Stomach (tissue), 9 donors: ENCODE data around the gene CCDC124. TPM values are rescaled to one million over a fixed set of nuclear protein-coding genes. Genes with fewer than 3 reads are reported as not detected.

ENCODE experiments used
- DNase-seq, 2 donors: peaks; one replicate each; pipeline versions ENCODE4 v3.0.0 to v3.0.0-alpha.2; 2013 to 2019
- H3K27ac ChIP-seq, 5 donors: fragments of 200-600 bp in 4 of 5; sonication (generic) in 4 of 5; one replicate each; pipeline ENCODE4 v1.5.1; 2013 to 2019; ENCODE audit warnings: mild to moderate bottlenecking in 1 of 5, moderate library complexity in 1 of 5
- H3K27me3 ChIP-seq, 3 donors: fragments of 200-600 bp; sonication (generic); one replicate each; pipeline ENCODE4 v1.5.1; 2017 to 2019; ENCODE audit warnings: mixed run types in 1 of 3
- H3K36me3 ChIP-seq, 4 donors: fragments of 200-600 bp; sonication (generic); 1 replicate in 3 of 4; 2 replicates in 1 of 4; pipeline ENCODE4 v1.5.1; 2016 to 2019
- H3K4me1 ChIP-seq, 4 donors: fragments of 200-600 bp; sonication (generic); one replicate each; pipeline ENCODE4 v1.5.1; 2016 to 2019
- H3K4me3 ChIP-seq, 4 donors: fragments of 200-600 bp; sonication (generic) in 3 of 4; one replicate each; pipeline ENCODE4 v1.5.1; 2016 to 2019; ENCODE audit warnings: mild to moderate bottlenecking in 1 of 4
- H3K9me3 ChIP-seq, 4 donors: fragments of 200-600 bp; sonication (generic); one replicate each; pipeline ENCODE4 v1.5.1; 2016 to 2019
- EP300 ChIP-seq: sonication (generic); formaldehyde crosslinking; IDR thresholded peaks from one replicate; pipeline ENCODE4 v1.6.1; 2017; ENCODE audit warnings: antibody characterized with exemption
- POLR2A ChIP-seq, 4 donors: fragments of 450-650 bp; IDR thresholded peaks; one replicate each; pipeline ENCODE4 v1.6.1; 2016; ENCODE audit warnings: antibody characterized with exemption in 4 of 4, control low read depth in 2 of 4, mild to moderate bottlenecking in 1 of 4, moderate library complexity in 1 of 4
- POLR2AphosphoS5 ChIP-seq, 3 donors: sonication (generic); formaldehyde crosslinking; IDR thresholded peaks; one replicate each; pipeline ENCODE4 v1.6.1; 2016; ENCODE audit warnings: antibody characterized with exemption in 3 of 3
- WGBS, 5 donors: extraction: QIAGEN DNeasy Blood & Tissue Kit in 3 of 5; methylation state at CpG; one replicate each; pipeline versions ENCODE4 v1.1.5 to v1.1.7; 2013 to 2018; 5-methylcytosine and 5-hydroxymethylcytosine counted together
- intact Hi-C: fragments of 100-400 bp; cut with DNase I; formaldehyde crosslinking; loops from one replicate; pipeline ENCODE4 v1.15.1; 2023; ENCODE audit warnings: low total_unique reads
- polyA plus RNA-seq, 3 donors: library from polyadenylated mRNA; stranded (reverse); fragments of 200-250 nt; gene quantifications; one replicate each; pipeline ENCODE4 v1.2.3, GENCODE V29; 2013
- total RNA-seq, 5 donors: library from RNA; depleted of rRNA; stranded (reverse); fragments of >200 nt; gene quantifications; one replicate each; pipeline versions ENCODE4 v1.1.0 to v1.2.3, GENCODE V29; 2014 to 2016
- TF ChIP-seq, protein P1 (sequence below), 7 experiments: fragments of 450-650 bp in 4 of 7; fragments of 200-600 bp in 3 of 7; sonication (generic) in 3 of 7; IDR thresholded peaks; one replicate each; pipeline ENCODE4 v1.5.1; 2016 to 2019; ENCODE audit warnings: antibody characterized with exemption in 7 of 7, control low read depth in 2 of 7, mild to moderate bottlenecking in 1 of 7
- donor health status: healthy with polysubstance abuse.
- donor health status: Bipolar disorder and iron deficiency.
- donor health status: healthy.

The CCDC124 gene
- total and polyA plus RNA-seq, 8 donors = 15.8 to 149 (median 89.3) TPM

DNA sequence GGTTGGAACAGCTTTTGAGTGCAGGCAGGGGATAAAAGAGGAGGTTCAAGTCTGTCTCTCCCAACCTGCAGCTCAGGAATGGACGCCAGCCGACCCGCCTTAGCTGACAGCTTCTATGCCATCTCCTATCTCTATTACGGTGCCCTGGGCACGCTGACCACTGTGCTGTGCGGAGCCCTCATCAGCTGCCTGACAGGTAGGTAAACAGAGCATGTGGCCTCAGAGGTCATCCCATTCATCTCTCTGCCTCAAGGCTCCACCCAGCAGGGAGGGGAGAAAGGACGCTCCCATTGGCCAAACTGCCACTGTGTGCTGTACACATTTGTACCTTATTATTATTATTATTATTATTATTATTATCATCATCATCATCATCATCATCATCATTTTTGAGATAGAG lies 44.6 kb upstream of the CCDC124 start:
- Histone ChIP-seq H3K27ac (no peak overlapping the region), H3K9me3 (no peaks in the 10 kb centered on the region), H3K4me1 (no peaks in the 10 kb centered on the region), H3K4me3 (no peak overlapping the region), H3K36me3 (no peaks in the 10 kb centered on the region), H3K27me3 (peaks cover 0 to 60% (median 14%) of the 10 kb centered on the region in 3 donors)
- TF ChIP-seq, protein P1, sequence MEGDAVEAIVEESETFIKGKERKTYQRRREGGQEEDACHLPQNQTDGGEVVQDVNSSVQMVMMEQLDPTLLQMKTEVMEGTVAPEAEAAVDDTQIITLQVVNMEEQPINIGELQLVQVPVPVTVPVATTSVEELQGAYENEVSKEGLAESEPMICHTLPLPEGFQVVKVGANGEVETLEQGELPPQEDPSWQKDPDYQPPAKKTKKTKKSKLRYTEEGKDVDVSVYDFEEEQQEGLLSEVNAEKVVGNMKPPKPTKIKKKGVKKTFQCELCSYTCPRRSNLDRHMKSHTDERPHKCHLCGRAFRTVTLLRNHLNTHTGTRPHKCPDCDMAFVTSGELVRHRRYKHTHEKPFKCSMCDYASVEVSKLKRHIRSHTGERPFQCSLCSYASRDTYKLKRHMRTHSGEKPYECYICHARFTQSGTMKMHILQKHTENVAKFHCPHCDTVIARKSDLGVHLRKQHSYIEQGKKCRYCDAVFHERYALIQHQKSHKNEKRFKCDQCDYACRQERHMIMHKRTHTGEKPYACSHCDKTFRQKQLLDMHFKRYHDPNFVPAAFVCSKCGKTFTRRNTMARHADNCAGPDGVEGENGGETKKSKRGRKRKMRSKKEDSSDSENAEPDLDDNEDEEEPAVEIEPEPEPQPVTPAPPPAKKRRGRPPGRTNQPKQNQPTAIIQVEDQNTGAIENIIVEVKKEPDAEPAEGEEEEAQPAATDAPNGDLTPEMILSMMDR (IDR thresholded peaks at IDR 0.05) = no peak
- intact Hi-C loops = no loop called here
- no peak for DNase-seq
- WGBS, 5 donors = 18 to 56% (median 29%) methylated on average over 6 to 7 of the region's 7 CpGs

DNA sequence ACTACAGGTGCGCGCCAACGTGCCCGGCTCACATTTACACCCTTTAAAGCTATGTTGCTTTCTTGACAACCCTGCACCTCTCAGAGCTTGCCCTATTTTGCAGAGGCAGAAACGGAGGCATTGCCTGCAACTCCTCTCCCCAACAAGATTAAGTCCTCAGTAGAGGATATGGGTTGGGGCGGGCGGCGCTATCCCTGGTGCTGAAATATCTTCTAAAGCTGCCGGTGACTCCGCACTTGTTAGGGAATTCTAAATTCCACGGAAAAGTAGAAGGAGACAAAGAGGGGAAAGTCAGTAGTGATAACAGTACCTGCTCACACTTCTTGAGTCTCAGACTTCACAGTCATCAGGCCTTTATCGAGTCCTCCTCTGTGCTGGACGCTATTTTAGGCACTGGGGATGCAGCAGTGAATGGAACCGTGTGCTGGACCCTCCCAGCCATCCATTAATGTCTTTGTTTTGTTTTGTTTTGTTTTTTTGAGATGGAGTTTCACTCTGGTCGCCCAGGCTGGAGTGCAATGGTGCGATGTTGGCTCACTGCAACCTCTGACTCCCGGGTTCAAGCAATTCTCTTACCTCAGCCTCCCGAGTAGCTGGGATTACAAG lies 43.1 kb upstream of the CCDC124 start:
- Histone ChIP-seq H3K4me1 (no peaks in the 10 kb centered on the region), H3K27ac (no peak overlapping the region), H3K4me3 (no peak overlapping the region), H3K36me3 (no peaks in the 10 kb centered on the region), H3K27me3 (peaks cover 0 to 67% (median 11%) of the 10 kb centered on the region in 3 donors), H3K9me3 (no peaks in the 10 kb centered on the region)
- 28 to 40% (median 30%) methylated on average over 18 of the region's 18 CpGs for WGBS, 5 donors
- DNase-seq = peak in 1 of 2 donors; percentile 83
- no peak for TF ChIP-seq POLR2AphosphoS5 (IDR thresholded peaks at IDR 0.05)
- TF ChIP-seq, protein P1 (IDR thresholded peaks at IDR 0.05) = no peak
- no peak for TF ChIP-seq POLR2A (IDR thresholded peaks at IDR 0.05)
- TF ChIP-seq EP300 = no peak
- intact Hi-C loops = no loop called here

DNA sequence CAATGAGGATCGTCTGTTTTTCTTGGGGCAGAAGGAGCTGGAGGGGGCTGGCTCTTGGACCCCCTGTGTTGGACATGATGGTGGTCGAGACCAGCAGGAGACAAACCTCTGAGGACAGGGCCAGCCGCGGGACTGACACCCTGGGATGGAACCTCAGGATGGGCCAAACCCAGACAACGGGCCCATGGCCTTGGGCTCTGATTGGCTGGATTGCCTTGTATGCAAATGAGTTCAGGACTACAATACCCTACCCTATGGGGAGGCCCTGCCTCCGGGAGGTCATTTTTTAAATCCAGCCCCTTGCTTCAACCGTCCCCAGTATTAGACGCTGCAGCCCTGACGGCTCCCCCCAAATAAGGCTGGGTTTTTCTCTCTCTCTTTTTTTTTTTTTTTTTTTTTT lies 39.0 kb upstream of the CCDC124 start:
- no peaks in the 10 kb centered on the region for H3K9me3 ChIP-seq
- H3K36me3 ChIP-seq = no peaks in the 10 kb centered on the region
- no peaks in the 10 kb centered on the region for H3K4me1 ChIP-seq
- TF ChIP-seq POLR2AphosphoS5 (IDR thresholded peaks at IDR 0.05) (no peak), EP300 (no peak), POLR2A (IDR thresholded peaks at IDR 0.05) (no peak)
- TF ChIP-seq, protein P1 (IDR thresholded peaks at IDR 0.05) = no peak
- WGBS, 5 donors = 74 to 79% (median 78%) methylated on average over 9 of the region's 9 CpGs
- no peak for DNase-seq
- no peak overlapping the region for H3K27ac ChIP-seq
- H3K27me3 ChIP-seq = peaks cover 0 to 93% (median 14%) of the 10 kb centered on the region in 3 donors
- no peak overlapping the region for H3K4me3 ChIP-seq
- intact Hi-C loops = no loop called here

DNA sequence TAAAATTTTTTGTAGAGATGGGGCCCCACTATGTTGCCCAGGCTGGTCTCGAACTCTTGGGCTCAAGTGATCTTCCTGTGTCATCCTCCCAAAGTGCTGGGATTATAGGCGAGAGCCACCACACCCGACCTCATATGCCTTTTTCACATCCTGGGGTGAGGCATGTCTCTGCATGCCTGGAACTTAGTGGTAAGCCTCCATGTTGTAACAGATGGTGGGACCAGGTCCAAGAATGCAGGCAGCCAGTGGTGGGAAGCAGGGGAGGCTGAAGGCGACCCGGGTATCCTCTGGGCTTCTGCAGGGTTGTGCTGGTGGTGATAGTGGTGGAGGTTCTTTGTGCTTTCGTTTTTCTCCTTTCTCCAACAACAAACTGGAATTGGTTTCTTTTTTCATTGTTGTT lies 30.1 kb upstream of the CCDC124 start:
- intact Hi-C loops = no loop called here
- Histone ChIP-seq H3K27me3 (peaks cover 0 to 43% (median 0%) of the 10 kb centered on the region in 3 donors), H3K9me3 (peaks cover 0 to 5% (median 4%) of the 10 kb centered on the region in 4 donors), H3K4me1 (no peaks in the 10 kb centered on the region), H3K36me3 (no peaks in the 10 kb centered on the region), H3K4me3 (no peak overlapping the region), H3K27ac (no peak overlapping the region)
- TF ChIP-seq POLR2AphosphoS5 (IDR thresholded peaks at IDR 0.05) = no peak
- TF ChIP-seq, protein P1 (IDR thresholded peaks at IDR 0.05) = no peak
- no peak for TF ChIP-seq POLR2A (IDR thresholded peaks at IDR 0.05)
- no peak for TF ChIP-seq EP300
- DNase-seq = no peak
- 64 to 71% (median 69%) methylated on average over 6 of the region's 6 CpGs for WGBS, 5 donors
